Natural killer cell treated with Interleukin-12 subunit alpha and Interleukin-12 subunit beta and Interleukin-15 and Interleukin-18, amount 100 ng/mL, for 72 hours (primary cell): ENCODE measurements around the gene L3MBTL1. TPM values are rescaled to one million over a fixed set of nuclear protein-coding genes. Genes with fewer than 3 reads are reported as not detected.

Experiments used
- ATAC-seq, 2 donors: fragments of 150-1000 bp; cut with Tn5 transposase in 1 of 2; sonication (Bioruptor Pico), chemical (Tn5 transposase) in 1 of 2; 2 replicates each; pipeline ENCODE4 v1.10.0; 2021
- DNase-seq: peaks from one replicate; pipeline ENCODE4 v3.0.0; 2022; ENCODE audit warnings: low spot score
- H3K27ac Mint-ChIP-seq, 2 donors: 1 replicate in 1 of 2; 2 replicates in 1 of 2; pipeline ENCODE4 v1.8.0; 2022; ENCODE audit warnings: mixed read lengths in 2 of 2, mild to moderate bottlenecking in 1 of 2, moderate library complexity in 1 of 2
- H3K27me3 Mint-ChIP-seq, 2 donors: 1 replicate in 1 of 2; 2 replicates in 1 of 2; pipeline ENCODE4 v1.8.0; 2022; ENCODE audit warnings: mixed read lengths in 2 of 2
- H3K36me3 Mint-ChIP-seq: one replicate; pipeline ENCODE4 v1.8.0; 2022; ENCODE audit warnings: mixed read lengths
- H3K4me1 Mint-ChIP-seq, 2 donors: 1 replicate in 1 of 2; 2 replicates in 1 of 2; pipeline ENCODE4 v1.8.0; 2022; ENCODE audit warnings: low read depth in 2 of 2, mixed read lengths in 2 of 2, mild to moderate bottlenecking in 1 of 2
- H3K4me3 Mint-ChIP-seq: one replicate; pipeline ENCODE4 v1.8.0; 2022; ENCODE audit warnings: mixed read lengths
- H3K9me3 Mint-ChIP-seq: 2 replicates; pipeline ENCODE4 v1.8.0; 2022; ENCODE audit warnings: mixed read lengths
- total RNA-seq, 2 donors: library from RNA; stranded (reverse); gene quantifications; one replicate each; pipeline ENCODE4 v1.2.3, GENCODE V29; 2022

L3MBTL1 gene
- total RNA-seq, 2 donors from 2014 or later = 7.0 to 12.9 TPM

DNA sequence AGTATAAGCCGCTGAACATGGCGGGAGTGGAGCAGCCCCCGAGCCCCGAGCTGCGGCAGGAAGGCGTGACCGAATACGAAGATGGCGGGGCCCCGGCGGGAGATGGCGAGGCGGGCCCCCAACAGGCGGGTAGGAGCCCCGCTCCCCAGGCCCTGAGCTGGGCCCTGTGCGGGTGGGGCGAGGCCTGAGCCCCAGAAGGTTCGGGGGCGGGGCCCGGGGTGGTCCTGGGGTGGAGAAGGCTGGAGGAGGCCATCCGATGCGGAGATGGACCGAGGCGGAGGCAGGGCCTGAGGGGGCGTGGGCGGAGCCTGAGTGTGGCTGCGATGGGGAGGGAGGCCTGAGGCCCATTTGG is 7.1 kb downstream of the L3MBTL1 start:
- Mint-ChIP-seq H3K4me1 (peaks cover 4 to 13% of the 10 kb centered on the region in 2 donors), H3K9me3 (no peaks in the 10 kb centered on the region), H3K4me3 (peak overlapping the region; percentile 98), H3K27ac (peak overlapping the region; percentile 95 to 97), H3K36me3 (no peaks in the 10 kb centered on the region), H3K27me3 (no peaks in the 10 kb centered on the region)
- ATAC-seq = peak; percentile 0 to 9
- DNase-seq = peak; percentile 61

GRCh38 chr20:43515628-43516027 is 8.1 kb downstream of the L3MBTL1 start:
- DNase-seq (no peak), ATAC-seq (no peak)
- no peak overlapping the region for H3K4me3 Mint-ChIP-seq
- H3K27me3 Mint-ChIP-seq = no peaks in the 10 kb centered on the region
- no peaks in the 10 kb centered on the region for H3K9me3 Mint-ChIP-seq
- H3K27ac Mint-ChIP-seq = no peak overlapping the region
- peaks cover 4 to 13% of the 10 kb centered on the region in 2 donors for H3K4me1 Mint-ChIP-seq
- no peaks in the 10 kb centered on the region for H3K36me3 Mint-ChIP-seq

GRCh38 chr20:43516251-43516824 is 8.8 kb downstream of the L3MBTL1 start:
- Mint-ChIP-seq H3K36me3 (no peaks in the 10 kb centered on the region), H3K27me3 (no peaks in the 10 kb centered on the region), H3K27ac (no peak overlapping the region), H3K4me3 (no peak overlapping the region), H3K9me3 (no peaks in the 10 kb centered on the region), H3K4me1 (peaks cover 4 to 13% of the 10 kb centered on the region in 2 donors)
- ATAC-seq (no peak), DNase-seq (no peak)

DNA sequence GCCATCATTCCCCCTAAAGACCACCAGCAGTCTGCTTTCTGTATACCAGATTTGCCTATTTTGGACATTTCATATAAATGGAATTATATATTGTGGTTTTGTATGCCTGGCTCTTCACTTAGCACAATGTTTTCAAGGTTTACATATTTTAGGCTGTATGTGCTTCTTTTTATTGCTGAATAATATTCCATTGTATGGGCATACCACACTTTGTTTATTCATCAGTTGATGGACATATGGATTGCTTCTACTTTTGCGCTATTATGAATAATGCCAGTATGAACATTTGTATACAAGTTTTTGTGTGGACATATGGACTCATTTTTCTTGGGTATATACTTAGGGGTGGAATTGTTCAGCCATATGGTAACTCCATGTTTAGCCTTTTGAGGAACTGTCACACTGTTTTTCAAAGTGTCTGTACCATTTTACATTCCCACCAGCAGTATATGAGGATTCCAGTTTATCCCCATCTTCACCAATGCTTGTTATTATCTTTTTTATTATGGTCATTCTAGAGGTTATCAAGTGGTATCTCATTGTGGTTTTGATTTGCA is 12.7 kb downstream of the L3MBTL1 start:
- H3K27me3 Mint-ChIP-seq = peaks cover 5 to 8% of the 10 kb centered on the region in 2 donors
- ATAC-seq (no peak), DNase-seq (no peak)
- H3K27ac Mint-ChIP-seq = no peak overlapping the region
- no peaks in the 10 kb centered on the region for H3K9me3 Mint-ChIP-seq
- no peaks in the 10 kb centered on the region for H3K36me3 Mint-ChIP-seq
- H3K4me3 Mint-ChIP-seq = no peak overlapping the region
- peaks cover 0 to 7% of the 10 kb centered on the region in 2 donors for H3K4me1 Mint-ChIP-seq

GRCh38 chr20:43525021-43525420 is 17.5 kb downstream of the L3MBTL1 start:
- Mint-ChIP-seq H3K4me1 (no peaks in the 10 kb centered on the region), H3K27me3 (peaks cover 5 to 8% of the 10 kb centered on the region in 2 donors), H3K27ac (no peak overlapping the region), H3K9me3 (no peaks in the 10 kb centered on the region), H3K4me3 (no peak overlapping the region), H3K36me3 (no peaks in the 10 kb centered on the region)
- DNase-seq (no peak), ATAC-seq (no peak)

GRCh38 chr20:43528258-43528875 is 20.9 kb downstream of the L3MBTL1 start:
- no peak overlapping the region for H3K27ac Mint-ChIP-seq
- peaks cover 5 to 8% of the 10 kb centered on the region in 2 donors for H3K27me3 Mint-ChIP-seq
- no peak overlapping the region for H3K4me3 Mint-ChIP-seq
- H3K9me3 Mint-ChIP-seq = no peaks in the 10 kb centered on the region
- DNase-seq = no peak
- ATAC-seq = no peak
- H3K4me1 Mint-ChIP-seq = no peaks in the 10 kb centered on the region
- no peaks in the 10 kb centered on the region for H3K36me3 Mint-ChIP-seq

DNA sequence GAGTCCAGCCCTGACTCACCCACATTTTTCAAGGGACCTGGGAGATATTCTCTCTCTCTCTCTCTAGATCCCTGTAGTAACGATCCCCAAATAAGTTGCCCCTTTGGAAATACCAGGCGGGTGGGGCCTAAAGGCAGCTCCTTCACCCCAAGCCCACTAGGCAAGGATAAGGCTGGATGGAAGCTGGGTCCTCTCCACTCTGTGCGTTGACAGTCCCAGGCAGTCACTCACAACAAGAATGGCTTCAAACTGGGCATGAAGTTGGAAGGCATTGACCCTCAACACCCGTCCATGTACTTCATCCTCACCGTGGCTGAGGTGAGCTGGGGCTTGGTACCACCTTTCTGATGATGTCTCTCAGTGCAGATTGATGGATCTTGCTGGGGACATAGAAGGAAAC is 21.6 kb downstream of the L3MBTL1 start:
- Mint-ChIP-seq H3K9me3 (no peaks in the 10 kb centered on the region), H3K36me3 (no peaks in the 10 kb centered on the region), H3K4me3 (no peak overlapping the region), H3K4me1 (no peaks in the 10 kb centered on the region), H3K27me3 (peaks cover 5 to 8% of the 10 kb centered on the region in 2 donors), H3K27ac (no peak overlapping the region)
- DNase-seq = no peak
- ATAC-seq = no peak

DNA sequence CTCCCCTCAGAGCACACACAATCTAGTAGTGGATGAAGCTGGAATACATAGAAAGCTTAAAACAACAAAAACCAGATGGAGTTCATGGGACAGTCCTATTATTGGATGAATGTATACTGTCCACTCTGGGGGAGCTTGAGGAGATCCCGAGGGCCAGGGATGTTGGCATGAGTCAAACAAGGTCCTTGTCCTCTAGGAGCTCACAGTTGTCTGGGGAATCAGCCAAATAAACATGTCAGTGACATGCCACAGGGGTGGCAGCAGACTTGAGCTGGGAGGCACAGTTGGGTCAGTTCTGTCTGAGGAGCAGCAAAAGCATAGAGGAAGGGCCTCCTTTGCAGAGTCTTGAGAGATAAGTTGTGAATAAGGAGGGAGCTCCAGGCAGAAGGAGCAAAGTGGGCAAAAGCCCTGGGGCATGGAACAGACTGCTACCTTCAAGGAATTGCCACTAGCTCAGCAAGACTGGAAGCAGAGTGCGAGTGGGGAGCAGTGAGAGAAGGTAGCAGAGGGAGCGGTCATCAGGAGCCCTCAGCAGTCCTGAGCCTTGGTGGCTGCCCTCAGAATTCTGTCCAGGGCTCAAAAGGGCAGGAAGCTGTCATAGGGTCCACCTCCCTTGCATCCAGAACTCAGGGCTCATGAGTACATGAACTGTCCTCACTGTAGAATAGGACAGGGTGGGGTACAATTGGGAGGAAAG is 22.1 kb downstream of the L3MBTL1 start:
- no peak for DNase-seq
- H3K27ac Mint-ChIP-seq = no peak overlapping the region

DNA sequence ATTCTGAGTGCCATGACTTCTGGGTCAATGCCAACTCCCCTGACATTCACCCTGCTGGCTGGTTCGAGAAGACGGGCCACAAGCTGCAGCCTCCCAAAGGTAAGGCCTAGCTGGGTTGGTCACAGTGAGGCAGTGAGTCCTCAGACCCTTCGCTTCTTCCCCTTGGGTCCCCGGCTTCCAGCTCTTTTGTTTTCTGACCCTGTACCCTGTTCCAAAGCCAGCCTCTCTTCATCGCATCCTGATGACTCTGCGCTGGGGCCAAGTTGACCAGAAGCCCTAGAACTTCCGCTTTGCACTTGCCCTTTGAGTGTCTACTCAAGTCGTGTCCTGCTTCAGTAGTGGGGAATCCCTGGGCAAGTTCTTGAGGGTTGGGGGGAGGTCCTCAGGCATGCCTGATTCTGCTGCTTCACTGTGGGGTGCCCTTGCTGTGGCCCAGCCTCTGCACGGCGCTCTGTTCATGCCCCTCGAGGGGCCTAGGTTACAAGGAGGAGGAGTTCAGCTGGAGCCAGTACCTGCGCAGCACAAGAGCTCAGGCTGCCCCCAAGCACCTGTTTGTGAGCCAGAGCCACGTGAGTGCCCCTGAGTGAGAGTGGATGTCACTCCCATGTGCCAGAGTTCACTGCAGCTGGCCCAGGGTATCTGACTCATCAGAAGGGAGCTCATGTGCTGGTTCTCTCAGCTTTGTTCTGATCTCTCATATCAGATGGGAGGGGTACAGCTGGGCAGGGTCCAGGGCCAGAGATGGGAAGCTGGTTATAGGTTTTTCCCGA is 23.0 kb downstream of the L3MBTL1 start:
- Mint-ChIP-seq H3K36me3 (no peaks in the 10 kb centered on the region), H3K27me3 (no peaks in the 10 kb centered on the region), H3K9me3 (no peaks in the 10 kb centered on the region), H3K27ac (no peak overlapping the region), H3K4me3 (no peak overlapping the region), H3K4me1 (no peaks in the 10 kb centered on the region)
- ATAC-seq (no peak), DNase-seq (no peak)

More for the DNA sequence above, 22.1 kb downstream of the L3MBTL1 start:
- peaks cover 3% of the 10 kb centered on the region in 2 donors for H3K27me3 Mint-ChIP-seq
- H3K4me3 Mint-ChIP-seq = no peak overlapping the region
- no peaks in the 10 kb centered on the region for H3K4me1 Mint-ChIP-seq
- ATAC-seq = no peak
- no peaks in the 10 kb centered on the region for H3K36me3 Mint-ChIP-seq
- no peaks in the 10 kb centered on the region for H3K9me3 Mint-ChIP-seq

- H3K4me1 Mint-ChIP-seq = no peaks in the 10 kb centered on the region
- no peaks in the 10 kb centered on the region for H3K27me3 Mint-ChIP-seq
- no peak for ATAC-seq
- H3K4me3 Mint-ChIP-seq = no peak overlapping the region
- H3K27ac Mint-ChIP-seq = no peak overlapping the region
- H3K9me3 Mint-ChIP-seq = no peaks in the 10 kb centered on the region
- DNase-seq = no peak
- H3K36me3 Mint-ChIP-seq = no peaks in the 10 kb centered on the region
Measured at GRCh38 chr20:43531091-43531443, 23.6 kb downstream of the L3MBTL1 start.

DNA sequence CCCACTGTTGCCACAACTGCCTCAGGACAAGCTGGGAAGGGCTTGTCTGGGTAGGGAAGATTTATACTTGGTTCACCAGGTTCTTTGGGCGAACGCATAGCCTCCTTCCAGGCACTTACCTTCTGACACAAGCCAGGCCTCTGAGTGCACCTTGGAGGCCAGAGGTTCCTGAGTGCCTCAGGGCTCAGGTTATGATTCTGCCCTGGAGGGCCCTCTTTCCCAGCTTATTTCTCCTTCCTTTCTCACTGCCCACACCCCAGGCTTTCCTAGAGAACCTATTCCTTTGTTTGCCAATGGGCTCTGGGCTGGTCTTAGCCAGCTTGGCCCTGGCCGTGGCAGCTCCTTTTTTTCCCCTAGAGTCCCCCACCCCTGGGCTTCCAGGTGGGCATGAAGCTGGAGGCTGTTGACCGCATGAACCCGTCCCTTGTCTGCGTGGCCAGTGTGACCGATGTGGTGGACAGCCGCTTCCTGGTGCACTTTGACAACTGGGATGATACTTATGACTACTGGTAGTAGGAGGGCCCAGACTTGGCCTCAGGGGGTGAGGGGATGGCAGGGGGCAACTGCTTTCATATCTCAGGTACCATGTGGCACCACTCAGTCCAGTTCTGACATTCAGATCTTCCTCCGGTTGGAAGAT is 25.0 kb downstream of the L3MBTL1 start:
- H3K4me3 Mint-ChIP-seq = no peak overlapping the region
- no peaks in the 10 kb centered on the region for H3K4me1 Mint-ChIP-seq
- no peaks in the 10 kb centered on the region for H3K27me3 Mint-ChIP-seq
- H3K27ac Mint-ChIP-seq = no peak overlapping the region
- no peaks in the 10 kb centered on the region for H3K36me3 Mint-ChIP-seq
- DNase-seq (no peak), ATAC-seq (no peak)
- H3K9me3 Mint-ChIP-seq = no peaks in the 10 kb centered on the region

GRCh38 chr20:43533060-43533459 is 25.6 kb downstream of the L3MBTL1 start:
- H3K4me1 Mint-ChIP-seq = no peaks in the 10 kb centered on the region

DNA sequence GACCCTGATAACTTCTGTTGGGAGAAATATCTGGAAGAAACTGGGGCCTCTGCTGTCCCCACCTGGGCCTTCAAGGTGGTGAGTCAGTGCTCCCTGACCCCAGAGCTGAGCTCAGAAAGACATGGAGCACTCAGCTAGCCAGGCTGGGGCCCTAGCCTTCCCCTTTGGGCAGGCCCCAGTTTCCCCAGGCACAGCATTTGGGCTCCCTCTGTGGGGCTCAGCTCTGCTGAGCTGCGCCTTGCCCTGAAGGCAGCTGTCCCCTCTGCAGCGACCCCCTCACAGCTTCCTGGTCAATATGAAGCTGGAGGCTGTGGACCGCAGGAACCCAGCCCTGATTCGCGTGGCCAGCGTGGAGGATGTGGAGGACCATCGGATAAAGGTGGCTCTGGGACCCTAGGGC is 26.5 kb downstream of the L3MBTL1 start:
- H3K4me1 Mint-ChIP-seq = no peaks in the 10 kb centered on the region
- ATAC-seq = no peak
- no peak overlapping the region for H3K4me3 Mint-ChIP-seq
- no peak overlapping the region for H3K27ac Mint-ChIP-seq
- no peaks in the 10 kb centered on the region for H3K9me3 Mint-ChIP-seq
- no peaks in the 10 kb centered on the region for H3K27me3 Mint-ChIP-seq
- H3K36me3 Mint-ChIP-seq = no peaks in the 10 kb centered on the region
- DNase-seq = no peak

More at GRCh38 chr20:43533060-43533459, 25.6 kb downstream of the L3MBTL1 start:
- H3K36me3 Mint-ChIP-seq = no peaks in the 10 kb centered on the region
- DNase-seq (no peak), ATAC-seq (no peak)
- no peak overlapping the region for H3K4me3 Mint-ChIP-seq
- no peaks in the 10 kb centered on the region for H3K9me3 Mint-ChIP-seq
- H3K27ac Mint-ChIP-seq = no peak overlapping the region
- H3K27me3 Mint-ChIP-seq = no peaks in the 10 kb centered on the region
